Liver (tissue), 3 donors: Measurements from ENCODE around the gene AKAP13.

Source experiments
- ATF3 ChIP-seq: IDR thresholded peaks from 2 replicates; pipeline ENCODE4 v1.6.1; 2016; ENCODE audit warnings: antibody characterized with exemption
- CTCF ChIP-seq: fragments of 150-350 bp; IDR thresholded peaks from 2 replicates; pipeline ENCODE4 v1.5.1; 2017; ENCODE audit warnings: improper control_type of control experiment, low read depth, low read length; ENCODE audit not compliant: missing input control
- FOXA1 ChIP-seq: IDR thresholded peaks from 2 replicates; pipeline ENCODE4 v1.6.1; 2016; ENCODE audit warnings: antibody characterized with exemption
- RAD21 ChIP-seq, 2 donors: IDR thresholded peaks; 2 replicates each; pipeline ENCODE4 v1.6.1; 2016; ENCODE audit warnings: antibody characterized with exemption in 2 of 2, mild to moderate bottlenecking in 2 of 2
- REST ChIP-seq: IDR thresholded peaks from 2 replicates; pipeline ENCODE4 v1.6.1; 2016; ENCODE audit warnings: antibody characterized with exemption, mild to moderate bottlenecking
- TAF1 ChIP-seq: conservative IDR thresholded peaks from 2 replicates; pipeline ENCODE4 v1.6.1; 2016; ENCODE audit warnings: antibody characterized with exemption, mild to moderate bottlenecking
- TF ChIP-seq, protein P1 (sequence below): IDR thresholded peaks from 2 replicates; pipeline ENCODE4 v1.6.1; 2016; ENCODE audit warnings: antibody characterized with exemption
- TF ChIP-seq, protein P2 (sequence below): IDR thresholded peaks from 2 replicates; pipeline ENCODE4 v1.6.1; 2016; ENCODE audit warnings: antibody characterized with exemption
- donor health status: healthy.
- donor health status: healthy.

GRCh38 chr15:85767785-85768529, 387.6 kb downstream of the AKAP13 start:
- TF ChIP-seq CTCF (no peak), TAF1 (no peak), ATF3 (no peak), FOXA1 (no peak), RAD21 (IDR thresholded peaks at IDR 0.05) (no peak), REST (no peak)
- TF ChIP-seq, protein P1, sequence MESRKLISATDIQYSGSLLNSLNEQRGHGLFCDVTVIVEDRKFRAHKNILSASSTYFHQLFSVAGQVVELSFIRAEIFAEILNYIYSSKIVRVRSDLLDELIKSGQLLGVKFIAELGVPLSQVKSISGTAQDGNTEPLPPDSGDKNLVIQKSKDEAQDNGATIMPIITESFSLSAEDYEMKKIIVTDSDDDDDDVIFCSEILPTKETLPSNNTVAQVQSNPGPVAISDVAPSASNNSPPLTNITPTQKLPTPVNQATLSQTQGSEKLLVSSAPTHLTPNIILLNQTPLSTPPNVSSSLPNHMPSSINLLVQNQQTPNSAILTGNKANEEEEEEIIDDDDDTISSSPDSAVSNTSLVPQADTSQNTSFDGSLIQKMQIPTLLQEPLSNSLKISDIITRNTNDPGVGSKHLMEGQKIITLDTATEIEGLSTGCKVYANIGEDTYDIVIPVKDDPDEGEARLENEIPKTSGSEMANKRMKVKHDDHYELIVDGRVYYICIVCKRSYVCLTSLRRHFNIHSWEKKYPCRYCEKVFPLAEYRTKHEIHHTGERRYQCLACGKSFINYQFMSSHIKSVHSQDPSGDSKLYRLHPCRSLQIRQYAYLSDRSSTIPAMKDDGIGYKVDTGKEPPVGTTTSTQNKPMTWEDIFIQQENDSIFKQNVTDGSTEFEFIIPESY: no peak
- TF ChIP-seq, protein P2, sequence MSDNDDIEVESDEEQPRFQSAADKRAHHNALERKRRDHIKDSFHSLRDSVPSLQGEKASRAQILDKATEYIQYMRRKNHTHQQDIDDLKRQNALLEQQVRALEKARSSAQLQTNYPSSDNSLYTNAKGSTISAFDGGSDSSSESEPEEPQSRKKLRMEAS: no peak
